ENCODE results near the gene CLDN1. TPM values are rescaled to one million over a fixed set of nuclear protein-coding genes. Genes with fewer than 3 reads are reported as not detected.
A peak's percentile ranks its signal among the peaks of the same experiment; 100 is the strongest.

CLDN1 gene
- total and polyA plus RNA-seq, 2 experiments from 2014 or later: 46.9 to 106 TPM

DNA sequence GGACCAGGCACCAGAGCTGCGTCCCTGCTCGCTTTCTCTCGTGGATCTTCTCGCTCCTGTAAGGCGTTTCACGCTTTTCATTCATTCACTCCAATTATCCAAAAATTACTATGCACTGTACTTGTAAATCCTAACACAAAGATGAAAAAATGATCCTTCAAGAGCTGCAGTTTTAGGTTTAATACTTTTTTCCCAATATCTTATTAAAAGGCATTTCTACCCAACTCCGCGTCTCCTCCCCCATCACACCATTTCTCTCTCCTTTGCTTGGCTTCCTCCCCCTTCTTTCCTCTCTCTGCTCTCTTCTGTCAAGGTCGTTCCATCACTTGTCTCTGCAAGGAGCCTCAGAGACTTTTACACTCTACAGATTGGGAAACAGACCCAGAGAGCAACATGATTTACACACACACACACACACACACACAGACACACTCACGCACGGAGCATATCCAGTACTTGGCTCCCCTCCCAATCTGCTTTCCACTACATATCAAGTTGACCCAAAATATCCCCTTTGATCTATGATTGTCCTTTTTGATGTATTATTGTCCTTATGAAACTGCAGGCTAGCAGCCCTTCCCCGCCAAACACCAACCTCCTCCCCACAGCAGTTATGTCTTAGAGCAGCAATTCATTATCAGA lies 479 bp upstream of the CLDN1 start:
- Histone ChIP-seq H2AFZ (no peak overlapping the region), H4K20me1 (ENCODE audit: insufficient read depth, poor library complexity, severe bottlenecking) (no peaks in the 10 kb centered on the region), H3K9me3 (ENCODE audit: low read depth) (no peaks in the 10 kb centered on the region), H3K36me3 (replicated peaks; ENCODE audit: insufficient read depth, low read depth) (no peaks in the 10 kb centered on the region), H3K4me2 (peak overlapping the region; percentile 94), H3K4me3 (peak overlapping the region; percentile 15), H3K9me2 (replicated peaks; ENCODE audit: insufficient read depth) (no peaks in the 10 kb centered on the region), H3K4me1 (ENCODE audit: insufficient read depth) (peaks cover 21% of the 10 kb centered on the region), H3K27me3 (no peaks in the 10 kb centered on the region), H3K27ac (no peak overlapping the region), H3K79me2 (peaks cover 37% of the 10 kb centered on the region)
- WGBS (ENCODE audit: low lambda C conversion rate, missing lambda C conversion rate): 22% methylated on average over 12 of the region's 12 CpGs
- TF ChIP-seq EZH2phosphoT487 (IDR thresholded peaks at IDR 0.05; ENCODE audit: low read depth, severe bottlenecking, unreplicated experiment): no peak
- TF ChIP-seq CTCF (IDR thresholded peaks at IDR 0.05; ENCODE audit: poor library complexity): no peak
- no peak for TF ChIP-seq EZH2 (IDR thresholded peaks at IDR 0.05; ENCODE audit: borderline replicate concordance)
- DNase-seq (ENCODE audit: low spot score): no peak

- TF ChIP-seq EZH2 (IDR thresholded peaks at IDR 0.05; ENCODE audit: borderline replicate concordance): no peak
- TF ChIP-seq EZH2phosphoT487 (IDR thresholded peaks at IDR 0.05; ENCODE audit: low read depth, severe bottlenecking, unreplicated experiment): no peak
- TF ChIP-seq CTCF (IDR thresholded peaks at IDR 0.05; ENCODE audit: poor library complexity): no peak
- peak overlapping the region; percentile 94 for H3K4me2 ChIP-seq
- no peak for DNase-seq (ENCODE audit: low spot score)
- H3K79me2 ChIP-seq: peaks cover 57% of the 10 kb centered on the region
- H3K9me2 ChIP-seq (replicated peaks; ENCODE audit: insufficient read depth): no peaks in the 10 kb centered on the region
- H2AFZ ChIP-seq: peak overlapping the region; percentile 79
- no peaks in the 10 kb centered on the region for H4K20me1 ChIP-seq (ENCODE audit: insufficient read depth, poor library complexity, severe bottlenecking)
- no peaks in the 10 kb centered on the region for H3K36me3 ChIP-seq (replicated peaks; ENCODE audit: insufficient read depth, low read depth)
- WGBS (ENCODE audit: low lambda C conversion rate, missing lambda C conversion rate): 85% methylated on average over 7 of the region's 7 CpGs
- H3K4me1 ChIP-seq (ENCODE audit: insufficient read depth): peaks cover 10% of the 10 kb centered on the region
- no peaks in the 10 kb centered on the region for H3K9me3 ChIP-seq (ENCODE audit: low read depth)
- H3K4me3 ChIP-seq: peak overlapping the region; percentile 25
- H3K27ac ChIP-seq: peak overlapping the region; percentile 88
- no peaks in the 10 kb centered on the region for H3K27me3 ChIP-seq
Observed at GRCh38 chr3:190320594-190321362, 1.5 kb downstream of the CLDN1 start.

GRCh38 chr3:190319660-190320059 lies 2.6 kb downstream of the CLDN1 start:
- H4K20me1 ChIP-seq (ENCODE audit: insufficient read depth, poor library complexity, severe bottlenecking): no peaks in the 10 kb centered on the region
- TF ChIP-seq EZH2 (IDR thresholded peaks at IDR 0.05; ENCODE audit: borderline replicate concordance) (no peak), EZH2phosphoT487 (IDR thresholded peaks at IDR 0.05; ENCODE audit: low read depth, severe bottlenecking, unreplicated experiment) (no peak), CTCF (IDR thresholded peaks at IDR 0.05; ENCODE audit: poor library complexity) (no peak)
- H3K27me3 ChIP-seq: no peaks in the 10 kb centered on the region
- H3K79me2 ChIP-seq: peaks cover 67% of the 10 kb centered on the region
- 58% methylated on average over 4 of the region's 4 CpGs for WGBS (ENCODE audit: low lambda C conversion rate, missing lambda C conversion rate)
- H3K4me1 ChIP-seq (ENCODE audit: insufficient read depth): peaks cover 10% of the 10 kb centered on the region
- H3K9me3 ChIP-seq (ENCODE audit: low read depth): no peaks in the 10 kb centered on the region
- no peak overlapping the region for H3K4me3 ChIP-seq
- H3K9me2 ChIP-seq (replicated peaks; ENCODE audit: insufficient read depth): no peaks in the 10 kb centered on the region
- H2AFZ ChIP-seq: no peak overlapping the region
- H3K4me2 ChIP-seq: peak overlapping the region; percentile 94
- H3K36me3 ChIP-seq (replicated peaks; ENCODE audit: insufficient read depth, low read depth): no peaks in the 10 kb centered on the region
- peak overlapping the region; percentile 88 for H3K27ac ChIP-seq
- DNase-seq (ENCODE audit: low spot score): no peak

All from hepatocyte (in vitro differentiated cells).